Esophagus squamous epithelium (tissue), 5 donors: ENCODE data around the gene ATP1A4. TPM values are rescaled to one million over a fixed set of nuclear protein-coding genes. Genes with fewer than 3 reads are reported as not detected.
"Not testable (repeated sequence)": the region's sequence is repeated elsewhere in the genome, so short reads cannot be mapped to it uniquely, and the experiment has no call there.

Experiments
- DNase-seq: peaks from one replicate; lab custom pipeline; 2025; lab: John Stamatoyannopoulos, UW
- H3K27ac ChIP-seq, 4 donors: fragments of 200-600 bp; sonication (generic); one replicate each; pipeline ENCODE4 v1.5.1; 2016 to 2019; ENCODE audit warnings: mild to moderate bottlenecking in 1 of 4
- H3K27me3 ChIP-seq, 4 donors: fragments of 200-600 bp; sonication (generic); 1 replicate in 3 of 4; 2 replicates in 1 of 4; pipeline versions ENCODE4 v1.5.1 to v1.6.0; 2017 to 2021; ENCODE audit warnings: antibody characterized with exemption in 1 of 4
- H3K36me3 ChIP-seq, 3 donors: fragments of 200-600 bp; sonication (generic); one replicate each; pipeline ENCODE4 v1.5.1; 2016 to 2019
- H3K4me1 ChIP-seq, 3 donors: fragments of 200-600 bp; sonication (generic); one replicate each; pipeline ENCODE4 v1.5.1; 2017 to 2019
- H3K4me3 ChIP-seq, 4 donors: fragments of 200-600 bp; sonication (generic); 1 replicate in 3 of 4; 2 replicates in 1 of 4; pipeline ENCODE4 v1.5.1; 2016 to 2019; ENCODE audit warnings: mild to moderate bottlenecking in 2 of 4, moderate library complexity in 1 of 4
- H3K9me3 ChIP-seq, 3 donors: fragments of 200-600 bp; sonication (generic); one replicate each; pipeline ENCODE4 v1.5.1; 2016 to 2019
- CTCF ChIP-seq, 6 experiments: fragments of 450-650 bp in 4 of 6; fragments of 200-600 bp in 2 of 6; sonication (generic) in 2 of 6; IDR thresholded peaks; one replicate each; pipeline ENCODE4 v1.5.1; 2016 to 2019; ENCODE audit warnings: antibody characterized with exemption in 6 of 6, mild to moderate bottlenecking in 4 of 6, moderate library complexity in 4 of 6
- POLR2A ChIP-seq, 4 donors: fragments of 450-650 bp; IDR thresholded peaks; one replicate each; pipeline ENCODE4 v1.6.1; 2017; ENCODE audit warnings: antibody characterized with exemption in 4 of 4, mild to moderate bottlenecking in 4 of 4, moderate library complexity in 3 of 4
- WGBS, 2 donors: methylation state at CpG; one replicate each; pipeline ENCODE4 v1.1.5; 2018; 5-methylcytosine and 5-hydroxymethylcytosine counted together
- intact Hi-C: fragments of 100-400 bp; cut with DNase I; formaldehyde crosslinking; loops from one replicate; pipeline ENCODE4 v1.15.0; 2022
- total RNA-seq, 4 donors: library from RNA; depleted of rRNA; stranded (reverse); fragments of >200 nt; gene quantifications; one replicate each; pipeline ENCODE4 v1.1.0, GENCODE V29; 2016
- donor health status: DM: yes; HTN: yes; CAD: no.

The ATP1A4 gene
- total RNA-seq, 4 donors from 2014 or later = 0.19 to 1.8 TPM; not detected in 2

GRCh38 chr1:160121388-160121787 is 30.0 kb upstream of the ATP1A4 start:
- TF ChIP-seq CTCF (IDR thresholded peaks at IDR 0.05) (no peak), POLR2A (IDR thresholded peaks at IDR 0.05) (no peak)
- no peaks in the 10 kb centered on the region for H3K36me3 ChIP-seq
- intact Hi-C loops = no loop called here
- 78 to 92% methylated on average over 1 of the region's 1 CpG for WGBS, 2 donors
- peaks cover 0 to 3% (median 0%) of the 10 kb centered on the region in 4 donors for H3K27me3 ChIP-seq
- no peaks in the 10 kb centered on the region for H3K9me3 ChIP-seq
- DNase-seq = no peak
- H3K4me3 ChIP-seq = no peak overlapping the region
- H3K27ac ChIP-seq = no peak overlapping the region
- peaks cover 4 to 56% (median 22%) of the 10 kb centered on the region in 3 donors for H3K4me1 ChIP-seq

GRCh38 chr1:160122978-160123495 is 28.4 kb upstream of the ATP1A4 start:
- Histone ChIP-seq H3K27ac (no peak overlapping the region), H3K4me1 (peaks cover 4 to 48% (median 23%) of the 10 kb centered on the region in 3 donors), H3K4me3 (no peak overlapping the region), H3K27me3 (no peaks in the 10 kb centered on the region), H3K9me3 (no peaks in the 10 kb centered on the region), H3K36me3 (no peaks in the 10 kb centered on the region)
- WGBS, 2 donors = 57 to 100% methylated on average over 3 to 7 of the region's 16 CpGs
- intact Hi-C loops = no loop called here
- DNase-seq = no peak
- no peak for TF ChIP-seq POLR2A (IDR thresholded peaks at IDR 0.05)

- Histone ChIP-seq H3K27ac (peak overlapping the region; percentile 1 to 73 (median 28)), H3K36me3 (no peaks in the 10 kb centered on the region), H3K4me3 (no peak overlapping the region), H3K27me3 (no peaks in the 10 kb centered on the region), H3K4me1 (peaks cover 4 to 41% (median 18%) of the 10 kb centered on the region in 3 donors), H3K9me3 (no peaks in the 10 kb centered on the region)
- intact Hi-C loops = no loop called here
- no peak for TF ChIP-seq CTCF (IDR thresholded peaks at IDR 0.05)
- no peak for TF ChIP-seq POLR2A (IDR thresholded peaks at IDR 0.05)
- no peak for DNase-seq
These were observed 27.7 kb upstream of the ATP1A4 start for GRCh38 chr1:160123726-160124125.

- no peak for DNase-seq
- 22 to 28% methylated on average over 4 to 7 of the region's 8 CpGs for WGBS, 2 donors
- Histone ChIP-seq H3K27ac (peak overlapping the region; percentile 36 to 77 (median 68)), H3K27me3 (no peaks in the 10 kb centered on the region), H3K36me3 (peaks cover 0 to 6% (median 0%) of the 10 kb centered on the region in 3 donors), H3K9me3 (no peaks in the 10 kb centered on the region), H3K4me1 (peaks cover 4 to 38% (median 17%) of the 10 kb centered on the region in 3 donors), H3K4me3 (no peak overlapping the region)
- TF ChIP-seq CTCF (IDR thresholded peaks at IDR 0.05) (peak in 2 of 6 experiments; percentile 20 to 33), POLR2A (IDR thresholded peaks at IDR 0.05) (no peak)
- intact Hi-C loops = no loop called here
These were observed 26.5 kb upstream of the ATP1A4 start for GRCh38 chr1:160124705-160125478.

- H3K27me3 ChIP-seq = no peaks in the 10 kb centered on the region
- H3K9me3 ChIP-seq = no peaks in the 10 kb centered on the region
- H3K4me3 ChIP-seq = no peak overlapping the region
- peak overlapping the region; percentile 36 to 77 (median 68) for H3K27ac ChIP-seq
- no peak for DNase-seq
- peaks cover 4 to 38% (median 17%) of the 10 kb centered on the region in 3 donors for H3K4me1 ChIP-seq
- peaks cover 0 to 6% (median 0%) of the 10 kb centered on the region in 3 donors for H3K36me3 ChIP-seq
- 77 to 81% methylated on average over 1 of the region's 1 CpG for WGBS, 2 donors
- TF ChIP-seq POLR2A (IDR thresholded peaks at IDR 0.05) (no peak), CTCF (IDR thresholded peaks at IDR 0.05) (no peak)
- intact Hi-C loops = no loop called here
These were observed 25.7 kb upstream of the ATP1A4 start for GRCh38 chr1:160125746-160126145.

GRCh38 chr1:160126342-160126741 is 25.1 kb upstream of the ATP1A4 start:
- H3K36me3 ChIP-seq, DNase-seq, H3K27me3 ChIP-seq, H3K4me3 ChIP-seq, H3K9me3 ChIP-seq, H3K27ac ChIP-seq, intact Hi-C loops: not testable (repeated sequence)
- H3K4me1 ChIP-seq = peaks cover 4 to 42% (median 17%) of the 10 kb centered on the region in 3 donors
- WGBS, 2 donors = 70 to 71% methylated on average over 4 of the region's 4 CpGs
